ENCODE data around the gene FATE1. TPM values are rescaled to one million over a fixed set of nuclear protein-coding genes. Genes with fewer than 3 reads are reported as not detected.

Gene FATE1
- total RNA-seq, 1 donor = not detected

DNA sequence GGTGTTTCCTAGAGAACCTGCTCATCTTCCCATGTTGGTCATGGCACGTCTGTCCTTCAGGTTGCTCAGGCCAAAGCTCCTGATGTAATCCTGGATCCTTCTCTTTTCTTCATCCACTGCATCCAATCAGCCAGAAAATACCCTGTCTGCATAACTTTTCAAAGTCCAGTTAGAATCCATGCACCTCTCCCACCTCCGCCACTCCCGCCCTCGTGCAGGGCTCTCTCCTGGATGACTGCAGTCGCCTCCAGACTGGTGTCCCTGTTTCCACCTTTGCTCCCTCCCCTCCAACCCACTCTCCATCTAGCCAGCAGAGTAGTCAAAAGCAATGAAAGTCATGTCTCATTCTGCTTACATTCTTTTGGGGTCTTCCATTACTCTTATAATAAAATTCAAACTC, 34.7 kb downstream of the FATE1 start:
- DNase-seq (ENCODE audit: low read depth) = no peak
- TF ChIP-seq, protein P1, sequence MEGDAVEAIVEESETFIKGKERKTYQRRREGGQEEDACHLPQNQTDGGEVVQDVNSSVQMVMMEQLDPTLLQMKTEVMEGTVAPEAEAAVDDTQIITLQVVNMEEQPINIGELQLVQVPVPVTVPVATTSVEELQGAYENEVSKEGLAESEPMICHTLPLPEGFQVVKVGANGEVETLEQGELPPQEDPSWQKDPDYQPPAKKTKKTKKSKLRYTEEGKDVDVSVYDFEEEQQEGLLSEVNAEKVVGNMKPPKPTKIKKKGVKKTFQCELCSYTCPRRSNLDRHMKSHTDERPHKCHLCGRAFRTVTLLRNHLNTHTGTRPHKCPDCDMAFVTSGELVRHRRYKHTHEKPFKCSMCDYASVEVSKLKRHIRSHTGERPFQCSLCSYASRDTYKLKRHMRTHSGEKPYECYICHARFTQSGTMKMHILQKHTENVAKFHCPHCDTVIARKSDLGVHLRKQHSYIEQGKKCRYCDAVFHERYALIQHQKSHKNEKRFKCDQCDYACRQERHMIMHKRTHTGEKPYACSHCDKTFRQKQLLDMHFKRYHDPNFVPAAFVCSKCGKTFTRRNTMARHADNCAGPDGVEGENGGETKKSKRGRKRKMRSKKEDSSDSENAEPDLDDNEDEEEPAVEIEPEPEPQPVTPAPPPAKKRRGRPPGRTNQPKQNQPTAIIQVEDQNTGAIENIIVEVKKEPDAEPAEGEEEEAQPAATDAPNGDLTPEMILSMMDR (IDR thresholded peaks at IDR 0.05; ENCODE audit: insufficient read depth, low read depth, low read length) = no peak
- H3K4me3 ChIP-seq (ENCODE audit: low read depth, low read length) = no peak overlapping the region

DNA sequence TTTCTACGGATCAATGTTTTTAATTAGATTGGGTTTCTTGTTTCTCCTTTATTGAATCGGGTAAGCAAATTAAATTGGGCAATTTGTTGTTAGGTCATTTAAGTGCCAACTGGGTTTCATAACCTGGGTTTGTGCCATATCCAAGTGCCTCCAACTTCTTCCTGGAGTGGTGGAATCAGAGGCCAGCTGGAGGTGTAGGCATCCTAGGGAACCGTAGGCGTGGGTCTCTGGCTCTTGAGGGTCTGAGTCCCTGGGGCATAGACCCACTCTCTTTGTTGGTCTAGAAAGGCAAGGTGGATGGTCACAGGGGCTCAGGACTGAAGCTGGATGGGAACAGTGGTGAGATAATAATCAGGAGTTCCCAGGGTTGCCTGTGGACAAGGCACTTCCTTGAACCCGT, 37.0 kb downstream of the FATE1 start:
- TF ChIP-seq, protein P1 (IDR thresholded peaks at IDR 0.05; ENCODE audit: insufficient read depth, low read depth, low read length) = no peak
- DNase-seq (ENCODE audit: low read depth) = no peak

DNA sequence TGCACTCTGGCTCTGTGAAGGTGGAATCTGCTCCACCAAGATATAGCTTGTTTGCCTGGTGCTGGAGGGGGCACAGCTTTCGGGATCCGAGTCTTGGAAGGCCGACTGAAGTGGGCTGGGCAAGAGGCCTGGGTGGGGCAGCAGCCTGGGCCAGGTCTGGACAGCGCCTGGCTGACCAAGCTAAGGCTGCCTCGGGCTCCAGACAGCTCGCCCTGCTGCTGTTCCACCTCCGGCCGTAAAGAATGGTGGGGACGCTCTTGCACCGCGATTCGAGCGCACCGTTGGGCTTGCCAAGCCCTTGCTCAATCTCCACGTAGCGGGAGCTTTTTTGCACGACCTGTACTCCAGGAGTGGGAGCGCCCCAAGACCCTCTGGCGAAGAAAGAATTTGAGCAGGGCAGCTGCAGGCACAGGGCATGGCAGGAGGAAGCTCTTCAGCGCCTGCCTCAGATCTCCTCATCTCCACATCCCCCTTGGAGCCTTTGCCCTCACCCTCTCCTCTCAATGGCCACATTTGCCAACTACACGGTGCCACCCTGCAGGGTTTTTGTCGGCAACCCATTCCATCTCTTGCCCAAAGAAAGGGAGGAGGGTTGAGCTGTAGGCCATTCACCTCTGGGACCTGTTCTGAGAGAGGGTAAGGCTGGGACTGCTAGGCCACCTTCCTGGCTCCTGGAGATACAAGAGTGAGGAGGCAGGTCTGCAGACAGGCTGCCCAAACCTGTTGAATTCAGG, 37.6 kb downstream of the FATE1 start:
- no peak overlapping the region for H3K4me3 ChIP-seq (ENCODE audit: low read depth, low read length)
- TF ChIP-seq, protein P1 (IDR thresholded peaks at IDR 0.05; ENCODE audit: insufficient read depth, low read depth, low read length) = peak; percentile 65
- DNase-seq (ENCODE audit: low read depth) = peak; percentile 47

More for the DNA sequence above, 37.0 kb downstream of the FATE1 start:
- H3K4me3 ChIP-seq (ENCODE audit: low read depth, low read length) = no peak overlapping the region

DNA sequence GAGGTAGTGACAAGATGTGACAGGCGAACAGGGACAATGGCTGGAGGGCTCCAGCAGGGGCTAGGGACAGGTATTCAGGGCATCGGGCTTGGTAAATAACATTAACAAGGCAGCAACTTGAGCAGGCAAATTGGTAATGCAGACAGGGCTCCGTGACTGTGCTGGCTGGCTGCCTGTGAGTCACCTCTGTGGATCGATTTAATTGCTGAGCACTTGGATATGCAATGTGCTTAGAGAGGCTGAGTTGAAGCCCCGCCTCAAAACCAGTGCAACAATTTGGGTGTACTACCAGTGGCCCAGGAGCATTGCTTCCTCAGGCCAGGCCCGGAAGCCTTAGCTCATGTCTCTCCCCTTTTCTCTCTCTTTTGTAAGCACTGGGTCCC, 38.2 kb downstream of the FATE1 start:
- DNase-seq (ENCODE audit: low read depth) = peak; percentile 19
- no peak overlapping the region for H3K4me3 ChIP-seq (ENCODE audit: low read depth, low read length)
- TF ChIP-seq, protein P1 (IDR thresholded peaks at IDR 0.05; ENCODE audit: insufficient read depth, low read depth, low read length) = no peak

DNA sequence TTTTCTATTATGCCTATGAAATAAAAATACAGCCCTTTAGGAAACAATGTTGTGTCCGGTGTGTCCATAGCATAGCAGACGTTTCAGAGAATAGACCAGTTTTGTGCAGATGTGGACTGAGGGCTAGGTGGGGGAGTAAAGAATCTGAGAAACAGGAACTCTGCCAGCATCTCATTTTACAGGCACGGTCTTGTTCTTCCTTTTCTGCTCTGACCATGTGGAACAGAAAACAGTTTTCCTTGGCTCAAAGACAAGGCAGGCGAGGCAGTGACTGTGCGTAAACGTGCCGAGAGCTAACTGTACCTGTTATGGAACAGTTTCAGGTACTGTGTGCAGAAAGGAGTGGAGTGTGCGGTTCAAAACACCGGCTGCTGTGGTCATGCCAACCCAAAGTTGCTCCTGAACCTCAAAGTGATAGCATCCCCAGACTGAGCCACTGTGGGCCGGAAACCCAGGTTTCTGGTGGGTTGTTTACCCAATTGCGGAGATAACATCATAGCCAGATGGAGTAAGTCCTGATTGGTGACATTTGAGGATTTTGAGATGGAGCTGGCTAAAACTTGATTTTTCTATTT, 38.9 kb downstream of the FATE1 start:
- H3K4me3 ChIP-seq (ENCODE audit: low read depth, low read length) = no peak overlapping the region
- DNase-seq (ENCODE audit: low read depth) = peak; percentile 4
- TF ChIP-seq, protein P1 (IDR thresholded peaks at IDR 0.05; ENCODE audit: insufficient read depth, low read depth, low read length) = no peak

DNA sequence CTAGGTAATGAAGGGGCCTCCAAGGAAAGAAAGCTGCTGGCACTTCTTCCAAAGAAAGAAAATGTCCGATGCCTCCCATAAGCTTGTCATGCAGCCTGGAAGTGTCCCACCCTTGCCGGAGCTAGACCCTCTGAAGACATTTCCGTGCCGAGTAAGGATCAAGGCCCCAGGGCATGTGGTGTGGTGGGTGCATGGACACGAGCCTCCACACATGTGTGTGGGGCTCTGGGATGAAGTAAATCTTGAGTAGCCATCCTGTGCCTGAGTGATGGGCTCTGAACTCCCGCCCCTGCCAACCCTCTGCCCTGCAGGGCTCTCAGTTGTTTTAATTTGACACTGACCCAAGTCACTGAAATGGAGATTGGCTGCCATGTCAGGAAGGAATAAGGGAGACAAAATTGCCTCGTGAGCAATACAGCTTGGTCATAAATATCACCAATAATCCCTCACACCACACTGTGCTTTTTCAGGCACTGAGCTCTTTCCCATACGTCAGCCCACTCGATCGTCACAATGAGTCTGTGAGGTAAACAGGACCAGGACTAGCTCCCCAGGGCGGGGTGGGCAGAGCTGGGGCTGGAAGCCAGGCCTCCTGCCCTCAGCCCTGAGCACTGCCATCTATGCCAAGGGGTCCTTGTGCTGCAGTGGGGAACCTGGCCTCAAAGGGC, 43.3 kb downstream of the FATE1 start:
- no peak overlapping the region for H3K4me3 ChIP-seq (ENCODE audit: low read depth, low read length)
- no peak for DNase-seq (ENCODE audit: low read depth)
- TF ChIP-seq, protein P1 (IDR thresholded peaks at IDR 0.05; ENCODE audit: insufficient read depth, low read depth, low read length) = no peak

Data from fibroblast of villous mesenchyme (primary cell).